Activated CD4-positive, alpha-beta T cell treated with anti-CD3 and anti-CD28 coated beads for 24 hours (primary cell): ENCODE measurements around the gene NDUFV1.
"Not testable (repeated sequence)": the region's sequence is repeated elsewhere in the genome, so short reads cannot be mapped to it uniquely, and the experiment has no call there.

Experiments used
- DNase-seq, 2 donors: peaks; one replicate each; pipeline ENCODE4 v3.0.0-alpha.2; 2020; ENCODE audit warnings: low read depth in 2 of 2

Gene NDUFV1

GRCh38 chr11:67611704-67612587, 5.2 kb downstream of the NDUFV1 start:
- DNase-seq = no peak

GRCh38 chr11:67612751-67613150, 6.0 kb downstream of the NDUFV1 start:
- no peak for DNase-seq

GRCh38 chr11:67613313-67613959, 6.7 kb downstream of the NDUFV1 start:
- DNase-seq = no peak

GRCh38 chr11:67613960-67614715, 7.4 kb downstream of the NDUFV1 start:
- peak; percentile 64 to 70 for DNase-seq

- peak; percentile 35 to 60 for DNase-seq
Measured at GRCh38 chr11:67614730-67615714, 8.3 kb downstream of the NDUFV1 start.

GRCh38 chr11:67615728-67616430, 9.1 kb downstream of the NDUFV1 start:
- DNase-seq = no peak

GRCh38 chr11:67616431-67617242, 9.9 kb downstream of the NDUFV1 start:
- no peak for DNase-seq

- DNase-seq = no peak
Measured at GRCh38 chr11:67617243-67617953, 10.7 kb downstream of the NDUFV1 start.

GRCh38 chr11:67618901-67619659, 12.3 kb downstream of the NDUFV1 start:
- not testable (repeated sequence) for DNase-seq

GRCh38 chr11:67619683-67620618, 13.2 kb downstream of the NDUFV1 start:
- DNase-seq = not testable (repeated sequence)

- DNase-seq = not testable (repeated sequence)
Measured at GRCh38 chr11:67620621-67621020, 13.9 kb downstream of the NDUFV1 start.

- not testable (repeated sequence) for DNase-seq
Measured at GRCh38 chr11:67621928-67622327, 15.2 kb downstream of the NDUFV1 start.

- DNase-seq = not testable (repeated sequence)
Measured at GRCh38 chr11:67622905-67623304, 16.2 kb downstream of the NDUFV1 start.

- DNase-seq = not testable (repeated sequence)
Measured at GRCh38 chr11:67623795-67624194, 17.1 kb downstream of the NDUFV1 start.

- DNase-seq = not testable (repeated sequence)
Measured at GRCh38 chr11:67626131-67626833, 19.5 kb downstream of the NDUFV1 start.

- no peak for DNase-seq
Measured at GRCh38 chr11:67626970-67627369, 20.2 kb downstream of the NDUFV1 start.
